Left renal cortex interstitium (tissue), 4 donors: ENCODE data around the gene LRCH3. TPM values are rescaled to one million over a fixed set of nuclear protein-coding genes. Genes with fewer than 3 reads are reported as not detected.

Source experiments
- DNase-seq, 4 donors: peaks; one replicate each; pipeline ENCODE4 v3.0.0-alpha.2; 2013; ENCODE audit warnings: low read depth in 4 of 4, low spot score in 2 of 4, missing footprints in 1 of 4
- polyA plus RNA-seq, 4 donors: library from polyadenylated mRNA; unstranded; fragments of 120-200 nt; gene quantifications; one replicate each; pipeline ENCODE4 v1.2.1, GENCODE V29; 2013; ENCODE audit not compliant: insufficient read length in 4 of 4

Gene LRCH3
- polyA plus RNA-seq, 4 donors = 27.0 to 60.5 (median 42.1) TPM

DNA sequence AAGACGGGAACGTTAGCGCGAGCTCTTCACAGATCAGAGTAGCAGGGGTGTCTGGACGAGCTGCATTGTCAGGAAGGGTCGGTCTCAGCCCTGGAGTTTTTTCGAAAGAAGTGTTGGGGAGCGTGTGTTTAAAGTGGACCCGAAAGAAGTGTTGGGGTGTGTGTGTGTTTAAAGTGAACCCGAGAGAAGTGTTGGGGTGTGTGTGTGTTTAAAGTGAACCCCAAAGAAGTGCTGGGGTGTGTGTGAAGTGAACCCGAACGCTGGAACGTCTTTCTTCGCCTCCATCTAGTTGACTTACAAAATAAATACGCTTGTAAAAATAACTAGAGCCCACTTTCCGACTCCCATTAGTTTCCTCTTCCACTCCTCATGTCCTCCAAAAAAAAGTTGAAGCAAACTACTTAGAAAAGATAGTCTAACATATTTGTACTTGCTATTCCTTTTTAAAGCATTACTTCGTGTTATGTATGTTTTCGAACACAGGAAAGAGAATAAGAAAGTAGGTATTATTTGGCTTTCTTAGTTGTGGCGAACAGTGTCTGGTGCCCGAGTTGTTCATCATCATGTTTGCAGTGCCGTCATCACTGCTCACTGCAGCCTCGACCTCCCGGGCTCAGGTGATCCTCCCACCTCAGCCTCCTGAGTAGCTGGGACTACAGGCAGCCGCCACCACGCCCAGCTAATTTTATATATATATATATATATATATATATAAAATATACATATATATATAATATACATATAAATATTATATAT, 1.0 kb downstream of the LRCH3 start:
- DNase-seq = peak; percentile 11 to 53 (median 36)

DNA sequence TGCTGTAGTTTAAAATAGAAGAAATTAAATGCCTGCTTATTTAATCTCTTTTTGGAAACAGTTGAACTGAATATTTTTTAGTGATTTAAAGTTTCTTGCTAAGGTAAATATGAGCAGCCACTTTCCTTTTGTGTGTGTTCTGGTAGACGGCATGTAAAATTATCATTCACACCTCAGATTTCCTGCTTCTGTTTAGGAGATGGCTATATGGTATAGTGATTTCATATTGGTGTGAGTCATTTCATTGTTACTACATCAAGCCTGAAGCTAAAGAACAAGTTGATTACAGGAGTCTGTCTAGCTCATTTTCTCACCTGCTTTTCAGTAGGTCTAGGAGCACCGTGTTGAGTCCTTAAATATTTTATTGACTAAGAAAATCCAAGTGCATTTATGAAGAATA, 2.2 kb downstream of the LRCH3 start:
- no peak for DNase-seq

DNA sequence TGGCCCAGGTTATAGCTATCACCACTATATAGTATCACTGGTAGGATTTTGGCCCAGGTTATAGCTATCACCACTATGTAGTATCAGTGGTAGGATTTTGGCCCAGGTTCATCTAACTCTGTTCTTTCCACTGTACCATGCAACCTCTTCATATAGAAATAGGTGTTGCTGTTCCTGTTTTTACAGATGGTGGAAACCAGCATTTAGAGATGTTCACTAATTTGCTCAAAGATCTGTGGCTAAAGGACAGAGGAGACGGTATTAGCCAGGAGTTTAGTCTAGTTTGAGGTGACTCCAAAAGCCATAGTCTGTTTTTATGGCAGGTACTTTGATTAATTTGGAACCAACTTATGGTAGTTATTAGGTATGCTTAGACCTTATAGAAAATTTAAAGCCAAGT, 3.1 kb downstream of the LRCH3 start:
- no peak for DNase-seq

DNA sequence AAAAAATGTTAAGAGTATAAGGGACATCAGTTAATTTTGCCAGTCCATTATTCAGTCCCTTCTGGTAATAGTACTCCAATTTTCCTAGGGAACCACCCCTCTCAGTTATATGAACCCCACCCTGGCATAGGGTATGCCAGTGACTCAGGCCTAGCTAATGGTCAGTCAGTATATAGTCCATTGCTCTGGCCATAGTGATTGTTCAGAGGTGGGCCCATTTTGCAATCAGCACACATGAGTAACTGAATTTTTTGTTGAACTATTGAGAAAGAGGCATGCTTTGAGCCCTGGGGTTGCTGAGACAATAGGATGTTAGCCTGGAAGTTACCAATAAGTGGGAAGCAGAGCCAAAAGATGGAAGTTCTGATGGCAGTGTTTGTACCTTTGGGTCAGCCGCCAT, 4.1 kb downstream of the LRCH3 start:
- no peak for DNase-seq

DNA sequence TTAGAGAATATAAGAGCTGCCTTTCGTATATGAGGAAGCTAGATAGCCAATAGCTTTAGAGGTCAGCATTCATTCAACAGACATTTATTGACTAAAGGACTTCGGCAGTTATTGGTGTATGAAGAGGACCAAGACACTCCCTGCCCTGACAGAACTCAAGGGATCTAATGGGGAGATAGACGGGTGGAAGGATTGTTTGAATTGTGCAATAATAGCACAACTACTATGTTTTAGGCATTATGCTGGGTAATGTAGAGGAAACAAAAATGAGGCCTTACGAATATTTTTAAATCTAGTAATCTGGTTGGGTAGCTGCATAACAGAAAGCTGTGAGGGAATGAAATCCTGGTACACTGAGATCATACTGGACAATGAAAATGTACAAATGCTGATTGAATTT, 5.0 kb downstream of the LRCH3 start:
- DNase-seq = no peak

DNA sequence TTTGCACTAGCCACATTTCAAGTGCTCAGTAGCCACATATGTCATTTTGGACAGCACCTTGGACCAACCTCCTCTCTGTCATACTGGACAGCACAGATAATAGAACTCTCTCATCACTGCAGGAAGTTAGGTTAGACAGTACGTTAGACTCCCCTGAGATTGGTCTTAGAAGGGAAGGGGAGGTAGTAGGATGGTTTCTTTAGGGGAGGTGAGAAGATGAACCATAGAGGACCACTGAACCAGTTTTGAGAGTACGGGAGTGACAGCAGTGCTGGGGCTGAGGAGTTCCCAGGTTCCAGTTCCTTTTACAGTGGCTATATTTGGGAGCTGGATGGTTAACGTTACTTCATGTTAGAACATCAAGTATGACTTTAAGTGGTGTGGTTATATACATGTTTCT, 7.8 kb downstream of the LRCH3 start:
- DNase-seq = no peak

DNA sequence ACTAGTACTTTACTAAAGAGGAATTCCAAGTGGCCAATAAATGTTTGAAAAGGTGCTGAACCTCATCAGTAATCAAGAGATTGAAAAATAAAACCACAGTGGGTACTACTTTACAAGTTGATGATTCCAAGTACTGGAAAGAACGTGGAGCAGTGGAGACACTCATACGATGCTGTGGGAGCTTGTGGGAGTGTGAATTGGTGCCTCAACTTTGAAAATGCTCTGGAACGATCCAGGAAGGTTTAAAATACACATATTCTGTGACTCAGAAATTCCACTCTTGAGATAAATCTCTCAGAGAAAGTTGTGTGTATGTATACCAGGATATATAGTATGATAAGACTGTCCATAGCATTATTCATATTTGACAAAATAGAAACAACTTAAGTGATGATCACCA, 9.3 kb downstream of the LRCH3 start:
- no peak for DNase-seq

DNA sequence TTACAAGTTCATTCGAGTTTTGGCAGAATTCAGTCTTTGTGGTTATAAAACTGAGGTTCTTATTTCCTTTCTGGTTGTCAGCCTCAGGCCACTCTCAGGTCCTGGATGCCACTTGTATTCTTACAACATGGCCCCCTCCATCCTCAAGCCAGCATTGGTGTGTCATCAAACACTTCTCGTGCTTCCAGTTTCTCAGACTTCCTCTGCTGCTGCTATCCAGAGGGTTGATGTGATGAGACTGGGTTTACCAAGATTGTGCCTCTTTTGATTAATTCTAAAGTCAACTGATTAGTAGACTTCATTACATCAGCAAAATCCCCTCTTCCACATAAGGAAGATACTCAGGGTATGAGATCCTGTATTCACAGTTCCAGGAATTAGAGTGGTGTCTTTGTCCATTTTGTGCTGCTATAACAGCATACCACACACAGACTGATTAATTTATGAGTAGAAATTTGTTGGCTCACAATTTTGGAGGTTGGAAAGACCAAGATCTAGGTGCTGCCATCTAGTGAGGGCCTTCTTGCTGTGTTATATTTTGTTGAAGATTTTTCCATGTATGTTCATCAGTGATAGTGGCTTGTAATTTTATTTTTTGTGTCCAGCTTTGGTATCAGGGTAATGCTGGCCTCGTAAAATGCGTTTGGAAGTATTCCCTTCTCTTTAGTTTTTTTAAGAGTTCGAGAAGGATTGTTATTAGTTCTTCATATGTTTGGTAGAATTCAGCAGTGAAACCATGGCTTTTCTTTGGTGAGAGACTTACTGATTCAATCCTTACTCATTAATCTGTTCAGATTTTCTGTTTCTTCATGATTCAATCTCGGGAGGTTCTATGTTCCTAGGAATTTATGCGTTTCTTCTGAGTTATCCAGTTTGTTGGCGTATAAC, 11.1 kb downstream of the LRCH3 start:
- no peak for DNase-seq

DNA sequence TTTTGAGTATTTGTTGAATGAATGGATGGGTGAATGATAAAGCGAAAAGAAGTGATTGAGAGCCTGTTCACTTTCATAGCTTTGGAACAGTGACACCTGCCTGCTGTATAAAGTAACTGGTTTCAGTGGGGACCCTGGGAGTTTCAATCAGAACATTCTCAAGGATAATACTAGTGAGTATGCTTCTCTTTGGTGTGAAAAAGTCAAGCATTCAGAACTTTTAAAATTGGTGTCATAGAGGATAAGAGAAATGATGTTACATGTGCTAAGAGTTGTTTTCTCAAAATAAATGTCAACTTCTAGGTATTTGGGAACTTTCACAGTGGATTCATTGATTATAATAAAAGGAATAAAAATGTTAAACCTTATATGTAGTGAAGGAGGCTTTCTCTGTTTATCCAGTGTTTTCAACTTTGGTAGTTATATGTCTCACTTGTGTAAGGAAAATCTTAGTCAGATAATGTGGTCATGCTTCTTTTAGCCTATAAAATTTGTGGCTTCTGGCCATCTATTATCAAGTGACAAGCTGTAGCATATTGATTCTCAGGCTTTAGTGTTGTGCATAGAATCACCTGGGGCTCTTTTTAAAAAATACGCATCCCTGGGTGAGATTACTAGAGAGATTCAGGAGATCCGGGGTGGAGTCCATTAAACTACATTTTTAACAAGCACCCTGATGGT, 11.9 kb downstream of the LRCH3 start:
- DNase-seq = no peak

DNA sequence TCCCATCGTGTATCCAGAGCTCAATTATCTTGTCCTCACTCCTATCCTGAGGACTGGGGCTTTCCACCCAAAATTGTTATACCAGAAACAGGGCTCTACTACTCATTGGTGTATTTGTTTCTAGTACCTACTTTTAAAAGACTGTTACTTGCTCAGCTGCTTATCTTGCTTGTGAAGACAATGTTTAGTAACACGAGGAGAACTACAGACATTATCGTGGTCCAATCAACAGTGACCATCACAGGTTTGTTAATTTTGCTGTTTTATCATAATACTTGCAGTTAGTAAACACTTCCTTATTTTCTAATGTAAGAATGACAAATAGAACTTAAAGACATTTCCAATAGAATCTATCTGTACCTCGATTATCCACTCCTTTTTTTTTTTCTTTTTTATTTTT, 13.5 kb downstream of the LRCH3 start:
- no peak for DNase-seq

DNA sequence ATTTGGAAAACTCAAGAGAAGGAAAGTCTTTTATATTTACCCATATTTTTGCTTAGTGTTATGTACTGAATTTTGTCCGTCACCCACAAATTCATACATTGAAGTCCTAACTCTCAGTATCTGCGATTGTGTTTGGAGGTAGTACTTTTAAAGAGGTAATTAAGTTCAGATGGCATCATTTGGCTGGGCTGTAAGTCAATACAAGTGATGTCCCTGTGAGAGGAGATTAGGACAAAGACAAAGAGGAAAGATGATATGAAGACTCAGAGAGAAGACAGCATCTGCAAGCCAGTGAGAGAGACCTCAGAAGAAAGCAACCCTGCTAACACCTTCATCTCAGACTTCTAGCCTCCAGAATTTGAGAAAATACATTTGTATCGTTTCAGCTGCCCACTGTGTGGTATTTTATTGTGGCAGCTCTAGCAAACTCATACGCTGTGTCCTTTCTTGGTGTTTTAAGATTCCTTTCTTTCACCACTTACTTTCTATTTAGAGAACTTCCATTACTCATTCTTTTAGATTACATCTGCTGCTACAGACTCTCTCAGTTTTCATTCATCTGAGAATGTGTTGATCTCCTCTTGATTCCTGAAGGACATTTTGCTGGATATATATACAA, 17.0 kb downstream of the LRCH3 start:
- DNase-seq = no peak

DNA sequence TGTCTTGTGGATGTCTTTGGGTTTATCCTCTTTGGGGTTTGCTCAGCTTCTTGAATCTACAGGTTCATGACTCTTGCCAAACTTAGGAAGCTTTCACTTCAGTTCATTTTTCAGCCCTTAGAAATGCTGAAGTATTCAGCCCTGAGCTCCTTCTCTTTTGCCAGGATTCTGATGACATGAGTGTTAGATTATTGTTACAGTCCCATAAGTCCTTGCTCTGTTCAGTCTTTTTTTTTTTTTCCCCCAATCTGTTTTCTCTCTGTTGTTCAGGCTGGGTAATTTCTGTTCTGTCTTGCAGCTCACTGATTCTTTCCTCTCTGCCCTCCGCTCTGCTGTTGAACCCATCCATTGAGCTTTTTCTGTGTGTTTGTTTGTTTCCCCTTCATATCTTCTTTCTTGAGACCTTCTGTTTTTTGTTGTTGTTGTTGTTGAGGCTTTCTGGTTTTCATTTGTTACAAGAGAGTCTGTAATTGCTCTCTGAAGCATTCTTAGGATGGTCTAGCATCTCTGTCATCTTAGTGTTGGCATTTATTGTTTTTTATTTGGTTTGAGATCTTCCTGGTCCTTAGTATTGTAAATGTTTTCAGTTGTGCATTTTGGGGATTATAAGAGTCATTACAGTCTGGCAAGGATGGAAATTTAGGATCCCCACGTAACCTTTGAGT, 18.4 kb downstream of the LRCH3 start:
- DNase-seq = no peak

DNA sequence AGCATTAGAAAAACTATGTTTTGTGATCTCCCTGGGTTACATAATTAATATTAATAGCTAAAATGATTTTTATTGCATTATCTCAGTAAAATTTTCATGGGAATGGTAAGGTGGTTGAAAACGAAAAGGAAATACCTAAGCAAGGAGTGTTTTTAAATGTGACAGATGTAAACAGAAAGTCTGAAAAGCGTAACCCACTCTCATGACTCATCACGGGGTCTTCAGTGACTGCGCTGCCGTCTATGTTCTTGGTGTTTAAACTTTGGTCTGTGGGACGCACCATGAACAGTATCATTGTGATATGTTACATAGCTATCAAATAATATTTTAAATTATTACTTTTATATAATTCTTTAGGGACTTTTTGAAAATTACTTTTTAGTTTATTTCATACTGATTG, 19.8 kb downstream of the LRCH3 start:
- no peak for DNase-seq

DNA sequence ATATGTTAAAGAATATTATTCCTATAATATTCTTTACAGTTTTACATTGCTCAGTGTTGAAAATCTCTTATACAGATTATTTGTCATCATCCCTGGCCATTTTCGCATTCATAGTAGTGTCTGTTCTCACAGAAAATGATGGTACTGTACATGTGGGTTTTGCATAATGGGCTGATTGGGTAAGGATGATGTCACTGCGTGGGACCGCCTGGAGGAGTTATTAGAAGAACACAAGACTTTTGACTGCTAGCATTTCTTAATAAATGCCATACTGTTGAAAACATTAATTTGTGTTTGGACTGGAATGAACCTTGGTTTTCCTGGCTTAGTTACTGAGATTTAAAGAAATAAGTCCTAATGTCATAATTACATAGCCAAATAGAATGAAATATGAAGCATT, 20.3 kb downstream of the LRCH3 start:
- no peak for DNase-seq

DNA sequence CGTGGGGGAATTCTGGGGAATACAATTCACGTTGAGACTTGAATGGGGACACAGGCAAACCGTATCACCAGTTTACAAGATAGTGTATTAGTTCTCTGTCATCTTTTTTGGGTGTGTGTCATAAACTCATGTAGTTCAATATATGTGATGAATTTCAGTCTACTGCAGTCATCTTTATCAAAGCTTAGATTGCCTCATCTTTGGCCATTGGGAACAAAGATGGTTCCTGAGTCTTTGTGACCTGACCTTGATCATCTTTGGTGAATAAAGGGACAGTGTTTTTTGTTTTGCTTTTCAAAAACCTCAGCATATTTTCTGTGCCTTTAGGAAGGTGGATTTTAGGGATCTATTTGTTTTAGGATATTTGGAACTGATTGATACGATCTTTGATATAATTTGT, 23.3 kb downstream of the LRCH3 start:
- no peak for DNase-seq

DNA sequence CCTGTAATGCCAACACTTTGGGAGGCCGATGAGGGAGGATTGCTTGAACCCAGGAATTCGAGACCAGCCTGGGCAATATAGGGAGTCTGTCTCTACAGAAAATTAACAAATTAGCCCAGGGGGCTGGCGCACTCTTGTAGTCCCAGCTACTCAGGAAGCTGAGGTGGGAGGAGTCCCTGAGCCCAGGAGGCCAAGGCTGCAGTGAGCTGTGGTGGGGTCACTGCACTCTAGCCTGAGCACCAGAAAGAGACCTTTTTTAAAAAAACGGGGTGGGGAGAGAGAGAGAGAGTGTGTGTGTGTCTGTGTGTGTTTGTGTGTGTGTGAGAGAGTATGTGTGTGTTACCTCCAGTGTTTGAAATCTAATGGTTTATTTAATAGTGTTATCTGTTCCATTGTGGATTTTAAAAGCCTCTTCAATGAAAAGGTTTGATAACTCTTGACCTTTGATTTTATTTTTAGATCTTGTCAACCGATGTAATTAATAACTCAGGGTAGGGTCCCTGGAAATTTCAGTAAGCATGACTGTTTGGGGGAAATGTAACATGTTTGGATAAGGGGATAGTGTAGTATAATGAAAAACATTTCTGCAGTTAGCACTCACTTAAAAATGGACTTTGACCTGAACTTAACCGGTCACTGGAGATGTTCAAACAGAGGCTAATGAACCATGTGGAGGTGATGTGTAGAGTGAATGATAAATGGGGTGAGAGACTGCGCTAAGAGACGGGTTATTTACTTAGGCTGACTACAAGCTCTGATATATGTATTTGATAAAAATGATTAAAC, 29.7 kb downstream of the LRCH3 start:
- no peak for DNase-seq

DNA sequence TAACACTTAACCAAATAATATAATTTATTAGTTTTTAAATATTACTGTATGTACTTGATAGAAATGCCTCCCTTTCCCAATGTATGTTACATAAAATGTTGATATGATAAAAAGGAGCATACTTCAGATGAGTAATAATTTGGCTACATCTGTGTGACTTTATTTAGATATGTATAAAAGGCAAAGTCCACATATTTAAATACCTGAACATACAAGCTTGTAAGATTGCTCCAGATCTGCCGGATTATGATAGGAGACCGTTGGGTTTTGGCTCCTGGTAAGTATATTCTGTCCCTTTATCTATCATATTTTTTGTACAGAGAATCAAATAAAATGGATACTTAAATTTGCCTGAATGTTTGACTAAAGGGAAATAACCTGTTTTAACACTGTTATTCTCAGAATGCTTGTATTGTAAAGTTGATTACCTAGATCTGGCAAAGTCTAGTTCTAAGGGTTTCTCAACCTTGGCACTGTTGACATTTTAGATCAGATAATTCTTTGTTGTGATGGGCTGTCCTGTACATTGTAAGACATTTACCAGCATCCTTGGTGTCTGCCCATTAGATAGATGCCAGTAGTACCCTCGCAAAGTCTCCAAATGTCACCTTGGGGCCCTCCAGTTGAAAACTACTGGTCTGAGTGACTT, 38.5 kb downstream of the LRCH3 start:
- no peak for DNase-seq

DNA sequence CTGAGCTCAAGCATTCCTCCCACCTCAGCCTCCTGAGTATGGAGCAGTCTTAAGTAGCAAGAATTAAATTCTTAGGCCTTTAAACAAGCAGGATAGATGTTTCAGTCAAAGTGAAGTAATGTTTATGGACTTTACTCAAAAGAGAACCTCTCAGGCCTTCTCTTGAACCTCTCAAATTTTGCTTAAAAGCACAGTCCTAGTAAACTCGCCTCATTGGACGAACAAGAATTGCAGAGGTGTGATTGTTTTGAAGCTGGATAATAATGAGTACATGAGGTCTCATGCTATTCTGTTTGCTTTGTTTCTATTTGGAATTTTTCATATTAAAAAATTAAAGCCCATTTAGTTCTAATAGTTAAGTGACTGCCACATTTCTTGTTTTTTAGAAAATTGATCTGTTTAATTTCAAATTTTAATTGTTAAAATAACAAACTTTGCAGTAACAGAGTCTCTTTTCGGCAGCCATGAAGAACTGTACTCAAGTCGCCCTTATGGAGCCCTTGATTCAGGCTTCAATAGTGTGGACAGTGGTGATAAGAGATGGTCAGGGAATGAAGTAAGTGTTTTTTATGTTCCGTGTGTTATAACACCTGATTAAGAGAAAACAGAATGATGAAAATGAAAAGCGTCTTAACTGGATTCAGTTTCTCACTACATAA, 39.4 kb downstream of the LRCH3 start:
- no peak for DNase-seq

DNA sequence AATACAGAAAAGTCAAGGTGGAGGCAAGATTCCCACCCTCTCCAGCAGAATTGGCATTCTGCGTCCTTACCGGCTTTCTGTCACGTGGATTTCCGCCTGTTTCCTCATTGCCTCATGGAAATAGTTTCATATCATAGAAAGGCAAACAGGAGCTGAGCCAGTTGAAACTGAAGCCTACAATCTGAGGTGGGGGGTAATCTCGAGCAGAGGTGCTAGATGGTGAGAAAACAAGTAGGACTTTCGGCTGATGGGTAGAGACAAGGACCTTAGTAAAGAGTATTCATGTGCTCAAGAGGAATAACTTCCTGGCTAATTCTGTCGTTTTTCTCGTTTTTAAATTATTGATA, 39.9 kb downstream of the LRCH3 start:
- DNase-seq = no peak
